Measurements from ENCODE around the gene GOLPH3. TPM values are rescaled to one million over a fixed set of nuclear protein-coding genes. Genes with fewer than 3 reads are reported as not detected.
"Not testable (repeated sequence)": the region's sequence is repeated elsewhere in the genome, so short reads cannot be mapped to it uniquely, and the experiment has no call there.

GOLPH3 gene
- total and polyA plus RNA-seq, 9 donors: 40.3 to 71.9 (median 55.5) TPM

DNA sequence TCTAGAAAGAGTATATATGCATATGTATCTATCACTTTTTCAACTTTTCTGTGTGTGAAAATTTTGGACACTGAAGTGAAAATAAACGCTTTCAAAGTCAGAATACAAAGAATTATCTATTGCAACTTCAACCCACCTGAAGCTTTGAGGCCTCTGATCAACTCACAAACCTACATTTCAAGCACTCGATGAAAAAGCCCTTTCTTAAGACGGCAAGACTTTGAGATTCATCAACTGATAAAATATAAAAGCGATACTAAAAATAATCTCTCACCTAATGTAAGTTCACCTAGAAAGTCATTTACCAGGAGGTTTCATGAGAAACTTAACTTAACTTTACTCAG is 1.2 kb downstream of the GOLPH3 start:
- Histone ChIP-seq H3K4me1 (ENCODE audit: control insufficient read depth, insufficient read depth, low read length) (peaks cover 12% of the 10 kb centered on the region), H3K27ac (ENCODE audit: low read length) (peak overlapping the region; percentile 99), H3K36me3 (ENCODE audit: control insufficient read depth, insufficient read depth, low read length) (peaks cover 19% of the 10 kb centered on the region), H3K9me3 (replicated peaks; ENCODE audit: control insufficient read depth, low read depth, low read length) (no peaks in the 10 kb centered on the region), H3K4me3 (ENCODE audit: low read length) (peak overlapping the region; percentile 90), H3K27me3 (ENCODE audit: control insufficient read depth, insufficient read depth, low read length) (no peaks in the 10 kb centered on the region)
- no CpG with 5 or more reads among the region's 4 CpGs for WGBS (ENCODE audit: insufficient coverage)
- DNase-seq: no peak

DNA sequence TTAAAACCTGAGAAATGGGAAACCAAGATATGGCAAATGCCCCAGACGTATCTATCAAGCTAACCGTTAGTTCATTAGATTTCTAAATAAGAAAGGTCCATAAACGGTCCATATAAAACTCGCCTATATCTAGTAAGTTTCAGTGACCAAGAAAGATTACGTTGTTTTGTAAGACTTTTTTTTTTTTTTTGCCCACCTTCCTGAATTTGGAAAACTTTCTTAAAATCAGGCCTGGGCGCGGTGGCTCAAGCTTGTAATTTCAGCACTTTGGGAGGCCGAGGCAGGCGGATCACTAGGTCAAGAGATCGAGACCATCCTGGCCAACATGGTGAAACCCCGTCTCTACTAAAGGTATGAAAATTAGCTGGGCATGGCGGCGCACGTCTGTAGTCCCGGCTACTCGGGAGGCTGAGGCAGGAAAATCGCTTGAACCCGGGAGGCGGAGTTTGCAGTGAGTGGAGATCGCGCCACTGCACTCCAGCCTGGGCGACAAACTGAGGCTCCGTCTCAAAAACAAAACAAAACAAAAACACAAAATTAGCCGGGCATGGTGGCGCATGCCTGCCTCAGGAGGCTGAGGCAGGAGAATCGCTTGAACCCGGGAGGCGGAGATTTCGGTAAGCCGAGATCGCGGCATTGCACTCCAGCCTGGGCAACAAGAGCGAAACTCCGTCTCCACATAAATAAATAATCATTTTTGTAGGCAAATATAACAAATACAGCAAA is 1.8 kb downstream of the GOLPH3 start:
- Histone ChIP-seq H3K36me3 (ENCODE audit: control insufficient read depth, insufficient read depth, low read length) (peaks cover 22% of the 10 kb centered on the region), H3K4me3 (ENCODE audit: low read length) (peak overlapping the region; percentile 90), H3K27ac (ENCODE audit: low read length) (peak overlapping the region; percentile 99), H3K4me1 (ENCODE audit: control insufficient read depth, insufficient read depth, low read length) (peaks cover 12% of the 10 kb centered on the region)
- 5% methylated on average over 14 of the region's 34 CpGs for WGBS (ENCODE audit: insufficient coverage)
- peak; percentile 36 for DNase-seq
- not testable (repeated sequence) for H3K9me3 ChIP-seq (replicated peaks; ENCODE audit: control insufficient read depth, low read depth, low read length); H3K27me3 ChIP-seq (ENCODE audit: control insufficient read depth, insufficient read depth, low read length)

DNA sequence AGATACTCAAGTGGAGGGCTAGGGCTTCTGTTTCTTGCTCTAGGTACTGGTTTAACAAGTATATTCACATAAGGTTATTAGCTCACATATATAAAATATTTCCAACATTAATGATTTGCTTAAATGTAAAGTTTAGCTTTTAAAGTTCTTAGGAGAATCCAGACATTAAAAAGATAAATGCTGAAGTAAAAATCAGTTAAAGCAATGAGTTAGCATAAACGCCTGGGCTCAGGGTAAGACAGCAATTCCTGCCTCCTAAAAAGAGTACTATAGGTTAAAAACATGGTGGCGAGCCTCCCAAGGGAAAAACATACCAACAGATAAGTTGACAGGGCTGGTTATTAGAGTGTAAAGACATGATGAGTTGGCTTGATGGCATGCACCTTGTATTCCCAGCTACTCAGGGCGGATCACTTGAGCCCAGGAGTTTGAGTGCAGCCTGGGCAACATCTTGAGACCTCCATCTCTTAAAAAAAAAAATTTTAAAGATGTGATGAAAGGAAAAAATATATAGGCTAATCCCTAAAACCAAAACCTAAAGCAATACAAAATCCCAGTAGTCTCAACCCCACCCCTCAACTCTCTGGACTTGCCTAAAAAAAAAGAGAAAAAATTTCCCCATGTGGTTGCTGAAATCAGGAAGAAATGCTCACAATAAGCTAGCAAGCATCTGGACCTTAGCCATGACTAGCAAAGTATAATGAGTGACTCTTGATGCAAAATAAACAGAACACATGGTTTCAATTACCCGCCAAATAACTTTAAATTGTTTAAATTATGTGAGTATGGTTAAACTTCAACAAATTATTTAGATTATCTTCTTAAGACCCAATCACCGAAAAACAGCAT is 3.6 kb downstream of the GOLPH3 start:
- DNase-seq: peak; percentile 85
- no peaks in the 10 kb centered on the region for H3K27me3 ChIP-seq (ENCODE audit: control insufficient read depth, insufficient read depth, low read length)
- no peaks in the 10 kb centered on the region for H3K9me3 ChIP-seq (replicated peaks; ENCODE audit: control insufficient read depth, low read depth, low read length)
- peaks cover 8% of the 10 kb centered on the region for H3K4me1 ChIP-seq (ENCODE audit: control insufficient read depth, insufficient read depth, low read length)
- H3K36me3 ChIP-seq (ENCODE audit: control insufficient read depth, insufficient read depth, low read length): peaks cover 25% of the 10 kb centered on the region
- no peak overlapping the region for H3K4me3 ChIP-seq (ENCODE audit: low read length)
- no CpG with 5 or more reads among the region's 5 CpGs for WGBS (ENCODE audit: insufficient coverage)
- H3K27ac ChIP-seq (ENCODE audit: low read length): no peak overlapping the region

DNA sequence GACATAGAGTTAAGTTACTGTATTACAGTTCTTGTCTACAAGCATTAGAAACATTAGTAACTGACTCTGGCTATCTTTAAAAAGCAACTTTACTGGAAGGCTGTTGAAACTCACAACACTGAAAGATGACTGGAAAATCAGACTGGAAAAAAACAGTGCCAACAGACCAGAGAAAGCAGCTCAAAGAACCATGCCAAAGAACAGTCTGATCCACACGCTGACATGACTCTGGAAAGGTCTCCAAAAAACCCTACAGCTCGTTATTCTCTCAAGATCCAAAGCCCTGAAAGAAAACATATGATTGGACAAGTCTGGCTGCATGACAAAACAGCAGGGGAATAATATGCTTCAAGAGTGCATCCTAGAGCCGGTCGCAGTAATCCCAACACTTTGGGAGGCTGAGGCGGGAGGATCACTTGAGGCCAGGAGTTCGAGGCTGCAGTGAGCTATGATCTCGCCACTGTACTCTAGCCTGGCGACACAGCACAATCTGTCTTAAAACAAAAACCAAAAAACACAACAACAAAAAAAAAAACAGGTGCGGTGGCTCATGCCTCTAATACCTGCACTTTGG is 5.6 kb downstream of the GOLPH3 start:
- no CpG with 5 or more reads among the region's 9 CpGs for WGBS (ENCODE audit: insufficient coverage)
- Histone ChIP-seq H3K9me3 (replicated peaks; ENCODE audit: control insufficient read depth, low read depth, low read length) (no peaks in the 10 kb centered on the region), H3K27ac (ENCODE audit: low read length) (no peak overlapping the region), H3K27me3 (ENCODE audit: control insufficient read depth, insufficient read depth, low read length) (no peaks in the 10 kb centered on the region), H3K4me3 (ENCODE audit: low read length) (no peak overlapping the region), H3K36me3 (ENCODE audit: control insufficient read depth, insufficient read depth, low read length) (peaks cover 25% of the 10 kb centered on the region), H3K4me1 (ENCODE audit: control insufficient read depth, insufficient read depth, low read length) (peaks cover 5% of the 10 kb centered on the region)
- DNase-seq: peak; percentile 63

DNA sequence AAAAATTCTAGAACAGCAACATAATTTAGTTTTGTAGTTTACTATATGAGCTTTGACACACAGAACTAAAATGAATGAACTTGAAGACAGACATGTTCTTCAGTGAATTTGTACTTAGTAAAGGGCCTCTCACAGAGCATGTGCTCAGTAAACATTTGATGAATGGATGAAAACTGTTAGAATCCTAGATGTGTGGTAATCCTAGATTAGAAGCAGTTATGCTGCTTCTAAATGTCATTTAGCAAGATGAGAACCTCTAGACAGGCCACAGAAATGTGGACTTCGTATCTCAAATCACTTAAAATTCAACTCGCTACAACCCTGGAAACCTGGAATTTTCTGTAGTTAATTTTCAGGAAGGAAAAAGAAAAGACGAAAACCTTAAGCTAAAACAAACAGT is 8.5 kb downstream of the GOLPH3 start:
- no peak overlapping the region for H3K4me3 ChIP-seq (ENCODE audit: low read length)
- no peaks in the 10 kb centered on the region for H3K9me3 ChIP-seq (replicated peaks; ENCODE audit: control insufficient read depth, low read depth, low read length)
- WGBS (ENCODE audit: insufficient coverage): no CpG with 5 or more reads among the region's 3 CpGs
- peak overlapping the region; percentile 38 for H3K27ac ChIP-seq (ENCODE audit: low read length)
- peaks cover 21% of the 10 kb centered on the region for H3K36me3 ChIP-seq (ENCODE audit: control insufficient read depth, insufficient read depth, low read length)
- H3K4me1 ChIP-seq (ENCODE audit: control insufficient read depth, insufficient read depth, low read length): peaks cover 3% of the 10 kb centered on the region
- no peak for DNase-seq
- no peaks in the 10 kb centered on the region for H3K27me3 ChIP-seq (ENCODE audit: control insufficient read depth, insufficient read depth, low read length)

DNA sequence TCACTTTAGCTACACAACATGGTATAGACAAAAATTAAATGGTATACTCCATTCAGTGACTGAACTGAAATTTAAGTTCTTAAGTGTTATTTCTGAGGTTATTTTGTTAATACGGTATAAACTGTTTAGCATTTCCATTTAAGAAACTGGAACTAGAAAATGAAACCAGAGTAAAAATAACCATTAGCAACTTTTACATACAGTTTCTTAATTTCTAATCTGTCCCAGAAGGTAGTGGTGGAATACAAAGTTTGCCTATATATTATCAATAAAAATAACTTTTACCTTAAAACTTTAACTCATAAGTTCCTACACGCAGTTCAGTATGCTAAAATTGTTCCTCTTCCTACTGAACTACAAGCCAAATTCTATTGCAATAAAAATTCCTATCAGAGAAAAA is 10.3 kb downstream of the GOLPH3 start:
- no peaks in the 10 kb centered on the region for H3K9me3 ChIP-seq (replicated peaks; ENCODE audit: control insufficient read depth, low read depth, low read length)
- no peaks in the 10 kb centered on the region for H3K4me1 ChIP-seq (ENCODE audit: control insufficient read depth, insufficient read depth, low read length)
- no peaks in the 10 kb centered on the region for H3K27me3 ChIP-seq (ENCODE audit: control insufficient read depth, insufficient read depth, low read length)
- no peak overlapping the region for H3K27ac ChIP-seq (ENCODE audit: low read length)
- peaks cover 11% of the 10 kb centered on the region for H3K36me3 ChIP-seq (ENCODE audit: control insufficient read depth, insufficient read depth, low read length)
- DNase-seq: no peak
- 29% methylated on average over 1 of the region's 2 CpGs for WGBS (ENCODE audit: insufficient coverage)
- no peak overlapping the region for H3K4me3 ChIP-seq (ENCODE audit: low read length)

DNA sequence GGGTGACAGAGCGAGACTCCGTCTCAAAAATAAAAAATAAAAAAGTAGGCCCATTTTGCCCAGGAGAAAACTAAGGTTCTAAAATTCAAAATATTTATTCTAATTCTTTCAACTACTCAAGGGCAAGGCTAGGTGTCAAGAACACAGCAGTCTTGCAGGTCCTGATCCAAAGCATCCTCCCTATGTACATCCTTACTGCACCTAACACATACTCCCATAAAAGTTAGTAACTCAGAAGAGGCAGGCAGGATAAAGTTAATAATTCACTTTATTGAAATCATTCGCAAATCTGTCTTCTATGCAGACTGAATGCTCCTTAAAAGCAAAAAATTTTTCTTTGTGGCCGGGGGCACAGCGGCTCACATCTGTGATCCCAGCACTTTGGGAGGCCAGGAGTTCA is 11.1 kb downstream of the GOLPH3 start:
- no peak for DNase-seq
- Histone ChIP-seq H3K27me3 (ENCODE audit: control insufficient read depth, insufficient read depth, low read length) (no peaks in the 10 kb centered on the region), H3K36me3 (ENCODE audit: control insufficient read depth, insufficient read depth, low read length) (peaks cover 7% of the 10 kb centered on the region), H3K4me1 (ENCODE audit: control insufficient read depth, insufficient read depth, low read length) (no peaks in the 10 kb centered on the region), H3K4me3 (ENCODE audit: low read length) (no peak overlapping the region), H3K9me3 (replicated peaks; ENCODE audit: control insufficient read depth, low read depth, low read length) (no peaks in the 10 kb centered on the region), H3K27ac (ENCODE audit: low read length) (no peak overlapping the region)
- WGBS (ENCODE audit: insufficient coverage): 100% methylated on average over 2 of the region's 5 CpGs

DNA sequence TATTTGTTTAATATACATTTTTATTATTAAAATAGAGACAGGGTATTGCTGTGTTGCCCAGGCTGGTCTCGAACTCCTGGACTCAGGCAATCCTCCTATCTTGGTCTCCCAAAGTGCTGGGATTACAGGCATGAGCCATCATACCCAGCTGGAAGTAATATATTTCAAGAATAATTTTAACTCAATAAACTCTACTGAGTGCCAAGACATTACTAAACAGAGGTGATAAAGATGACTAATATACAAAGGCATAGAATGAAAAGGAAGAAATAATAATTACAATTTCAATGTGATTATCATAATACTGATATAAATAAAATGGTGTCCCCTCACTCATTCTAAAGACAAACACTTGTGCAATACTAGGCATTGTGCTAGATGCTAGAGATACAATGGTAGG is 13.9 kb downstream of the GOLPH3 start:
- DNase-seq: no peak
- H3K36me3 ChIP-seq (ENCODE audit: control insufficient read depth, insufficient read depth, low read length): peaks cover 3% of the 10 kb centered on the region
- no CpG with 5 or more reads among the region's 1 CpG for WGBS (ENCODE audit: insufficient coverage)
- no peaks in the 10 kb centered on the region for H3K27me3 ChIP-seq (ENCODE audit: control insufficient read depth, insufficient read depth, low read length)
- no peaks in the 10 kb centered on the region for H3K4me1 ChIP-seq (ENCODE audit: control insufficient read depth, insufficient read depth, low read length)
- H3K4me3 ChIP-seq (ENCODE audit: low read length): no peak overlapping the region
- H3K9me3 ChIP-seq (replicated peaks; ENCODE audit: control insufficient read depth, low read depth, low read length): no peaks in the 10 kb centered on the region
- H3K27ac ChIP-seq (ENCODE audit: low read length): no peak overlapping the region

DNA sequence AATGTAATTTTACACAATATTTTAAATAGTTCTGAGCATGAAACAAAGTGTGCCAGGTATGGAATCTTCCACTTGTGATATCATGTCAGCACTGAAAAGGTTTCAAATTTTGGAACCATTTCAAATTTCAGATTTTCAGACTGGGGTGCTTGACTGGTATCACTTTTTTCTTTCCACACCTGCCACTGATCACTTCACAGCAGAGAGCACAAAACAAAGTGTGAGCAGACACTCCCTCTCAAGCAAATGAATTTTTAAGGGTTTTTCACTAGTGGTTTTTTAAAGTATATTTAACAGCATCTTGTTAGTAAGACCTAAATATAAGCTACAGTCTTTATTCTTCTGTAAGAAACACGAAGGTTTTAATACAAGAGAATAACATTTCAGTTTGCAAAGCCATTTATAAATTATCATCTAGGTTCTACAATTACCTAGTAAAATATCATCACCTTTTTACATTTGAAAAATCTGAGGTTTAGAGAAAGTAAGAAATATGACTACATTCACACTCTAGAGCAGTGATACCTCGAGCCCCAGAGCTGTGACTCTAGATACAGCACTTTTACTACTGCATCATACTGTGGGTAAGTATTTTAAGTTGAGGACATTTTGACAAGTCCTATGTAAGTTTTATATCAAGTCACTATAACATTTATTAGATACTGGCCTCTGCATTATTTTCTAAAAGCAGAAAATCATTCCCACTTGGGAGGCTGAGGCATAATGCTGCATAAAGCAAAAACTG is 14.6 kb downstream of the GOLPH3 start:
- WGBS (ENCODE audit: insufficient coverage): no CpG with 5 or more reads among the region's 2 CpGs
- Histone ChIP-seq H3K9me3 (replicated peaks; ENCODE audit: control insufficient read depth, low read depth, low read length) (no peaks in the 10 kb centered on the region), H3K36me3 (ENCODE audit: control insufficient read depth, insufficient read depth, low read length) (peaks cover 3% of the 10 kb centered on the region), H3K4me1 (ENCODE audit: control insufficient read depth, insufficient read depth, low read length) (no peaks in the 10 kb centered on the region), H3K27ac (ENCODE audit: low read length) (no peak overlapping the region), H3K27me3 (ENCODE audit: control insufficient read depth, insufficient read depth, low read length) (no peaks in the 10 kb centered on the region), H3K4me3 (ENCODE audit: low read length) (no peak overlapping the region)
- no peak for DNase-seq

DNA sequence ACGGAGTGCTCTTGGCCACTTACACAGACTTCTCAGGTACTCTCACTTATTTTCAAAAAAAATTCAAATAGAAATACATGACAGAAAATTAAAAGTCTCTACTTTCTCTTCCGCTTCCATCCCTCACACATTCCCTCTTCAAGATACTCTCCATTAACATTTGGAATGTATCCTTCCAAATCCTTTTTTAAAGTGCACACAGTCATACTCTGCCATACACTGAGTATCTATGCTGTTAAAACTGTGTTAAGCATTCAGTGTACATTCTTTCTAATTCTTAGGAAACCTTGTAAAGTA is 15.5 kb downstream of the GOLPH3 start:
- H3K27ac ChIP-seq (ENCODE audit: low read length): no peak overlapping the region
- WGBS (ENCODE audit: insufficient coverage): 42% methylated on average over 1 of the region's 2 CpGs
- H3K9me3 ChIP-seq (replicated peaks; ENCODE audit: control insufficient read depth, low read depth, low read length): no peaks in the 10 kb centered on the region
- no peak overlapping the region for H3K4me3 ChIP-seq (ENCODE audit: low read length)
- H3K4me1 ChIP-seq (ENCODE audit: control insufficient read depth, insufficient read depth, low read length): no peaks in the 10 kb centered on the region
- no peak for DNase-seq
- H3K36me3 ChIP-seq (ENCODE audit: control insufficient read depth, insufficient read depth, low read length): peaks cover 3% of the 10 kb centered on the region
- H3K27me3 ChIP-seq (ENCODE audit: control insufficient read depth, insufficient read depth, low read length): no peaks in the 10 kb centered on the region

Measured in muscle of leg (tissue), 11 donors.